Skeletal muscle tissue (tissue), 4 donors: ENCODE data around the gene FHOD3. TPM values are rescaled to one million over a fixed set of nuclear protein-coding genes. Genes with fewer than 3 reads are reported as not detected.

Experiments used
- H3K27ac ChIP-seq: one replicate; pipeline ENCODE4 v1.7.0; 2013; ENCODE audit warnings: mild to moderate bottlenecking, low read depth, low read length, inconsistent platforms
- H3K27me3 ChIP-seq, 3 donors: one replicate each; pipeline ENCODE4 v1.7.0; 2013; ENCODE audit warnings: low read length in 3 of 3; ENCODE audit not compliant: control insufficient read depth in 3 of 3, insufficient read depth in 3 of 3
- H3K36me3 ChIP-seq, 3 donors: one replicate each; pipeline ENCODE4 v1.7.0; 2013; ENCODE audit warnings: low read length in 3 of 3; ENCODE audit not compliant: control insufficient read depth in 3 of 3, insufficient read depth in 3 of 3
- H3K4me1 ChIP-seq, 3 donors: one replicate each; pipeline ENCODE4 v1.7.0; 2013; ENCODE audit warnings: low read length in 3 of 3, mild to moderate bottlenecking in 3 of 3; ENCODE audit not compliant: control insufficient read depth in 3 of 3, insufficient read depth in 3 of 3
- H3K4me3 ChIP-seq, 3 donors: one replicate each; pipeline ENCODE4 v1.7.0; 2013; ENCODE audit warnings: low read length in 3 of 3
- H3K9ac ChIP-seq, 3 donors: one replicate each; pipeline ENCODE4 v1.7.0; 2013; ENCODE audit warnings: low read length in 3 of 3, mild to moderate bottlenecking in 3 of 3, moderate library complexity in 2 of 3, low read depth in 1 of 3
- H3K9me3 ChIP-seq, 3 donors: one replicate each; pipeline ENCODE4 v1.7.0; 2013; ENCODE audit warnings: low read length in 3 of 3; ENCODE audit not compliant: control insufficient read depth in 3 of 3
- total RNA-seq: library from RNA; depleted of rRNA; stranded (reverse); fragments of >200 nt; gene quantifications from one replicate; pipeline ENCODE4 v1.2.3, GENCODE V29; 2014
- donor health status: Osteomylitis.

Gene FHOD3
- total RNA-seq, 1 donor from 2014 or later = 15.7 TPM

GRCh38 chr18:36692921-36693332 lies 395.4 kb downstream of the FHOD3 start:
- H3K27ac ChIP-seq = no peak overlapping the region
- peaks cover 0 to 7% (median 2%) of the 10 kb centered on the region in 3 donors for H3K4me1 ChIP-seq
- no peak overlapping the region for H3K9ac ChIP-seq
- peak overlapping the region in 1 of 3 donors; percentile 25 for H3K4me3 ChIP-seq
- no peaks in the 10 kb centered on the region for H3K27me3 ChIP-seq
- no peaks in the 10 kb centered on the region for H3K9me3 ChIP-seq
- H3K36me3 ChIP-seq = peaks cover 0 to 4% (median 0%) of the 10 kb centered on the region in 3 donors

- Histone ChIP-seq H3K36me3 (peaks cover 0 to 4% (median 0%) of the 10 kb centered on the region in 3 donors), H3K27ac (no peak overlapping the region), H3K4me3 (no peak overlapping the region), H3K9me3 (no peaks in the 10 kb centered on the region), H3K4me1 (peaks cover 3 to 9% (median 5%) of the 10 kb centered on the region in 3 donors), H3K27me3 (no peaks in the 10 kb centered on the region), H3K9ac (no peak overlapping the region)
Observed at GRCh38 chr18:36693931-36694620, 396.6 kb downstream of the FHOD3 start.

GRCh38 chr18:36695806-36696205 lies 398.3 kb downstream of the FHOD3 start:
- Histone ChIP-seq H3K9ac (no peak overlapping the region), H3K4me3 (no peak overlapping the region), H3K36me3 (peaks cover 0 to 4% (median 0%) of the 10 kb centered on the region in 3 donors), H3K27ac (no peak overlapping the region), H3K4me1 (peaks cover 4 to 9% (median 5%) of the 10 kb centered on the region in 3 donors), H3K9me3 (no peaks in the 10 kb centered on the region), H3K27me3 (no peaks in the 10 kb centered on the region)

- Histone ChIP-seq H3K4me1 (peaks cover 8 to 10% (median 9%) of the 10 kb centered on the region in 3 donors), H3K27ac (no peak overlapping the region), H3K27me3 (no peaks in the 10 kb centered on the region), H3K9me3 (no peaks in the 10 kb centered on the region), H3K4me3 (no peak overlapping the region), H3K9ac (no peak overlapping the region), H3K36me3 (peaks cover 0 to 4% (median 2%) of the 10 kb centered on the region in 3 donors)
Observed at GRCh38 chr18:36697905-36698304, 400.4 kb downstream of the FHOD3 start.

- Histone ChIP-seq H3K27me3 (no peaks in the 10 kb centered on the region), H3K9me3 (no peaks in the 10 kb centered on the region), H3K27ac (no peak overlapping the region), H3K36me3 (peaks cover 0 to 10% (median 0%) of the 10 kb centered on the region in 3 donors), H3K4me3 (no peak overlapping the region), H3K4me1 (peaks cover 4 to 10% (median 9%) of the 10 kb centered on the region in 3 donors), H3K9ac (no peak overlapping the region)
Observed at GRCh38 chr18:36700955-36701354, 403.4 kb downstream of the FHOD3 start.

- Histone ChIP-seq H3K4me1 (peaks cover 4 to 10% (median 7%) of the 10 kb centered on the region in 3 donors), H3K36me3 (peaks cover 0 to 12% (median 0%) of the 10 kb centered on the region in 3 donors), H3K27me3 (no peaks in the 10 kb centered on the region), H3K9ac (no peak overlapping the region), H3K9me3 (no peaks in the 10 kb centered on the region), H3K27ac (no peak overlapping the region), H3K4me3 (no peak overlapping the region)
Observed at GRCh38 chr18:36702401-36703013, 405.0 kb downstream of the FHOD3 start.

- peaks cover 0 to 8% (median 7%) of the 10 kb centered on the region in 3 donors for H3K4me1 ChIP-seq
- no peak overlapping the region for H3K27ac ChIP-seq
- no peak overlapping the region for H3K4me3 ChIP-seq
- H3K9ac ChIP-seq = no peak overlapping the region
- H3K36me3 ChIP-seq = peaks cover 0 to 12% (median 2%) of the 10 kb centered on the region in 3 donors
- no peaks in the 10 kb centered on the region for H3K27me3 ChIP-seq
- H3K9me3 ChIP-seq = no peaks in the 10 kb centered on the region
Observed at GRCh38 chr18:36704156-36704555, 406.6 kb downstream of the FHOD3 start.

- Histone ChIP-seq H3K9me3 (no peaks in the 10 kb centered on the region), H3K4me3 (no peak overlapping the region), H3K27ac (no peak overlapping the region), H3K4me1 (peaks cover 0 to 8% (median 5%) of the 10 kb centered on the region in 3 donors), H3K9ac (no peak overlapping the region), H3K36me3 (peaks cover 0 to 12% (median 6%) of the 10 kb centered on the region in 3 donors), H3K27me3 (no peaks in the 10 kb centered on the region)
Observed at GRCh38 chr18:36706134-36706881, 408.8 kb downstream of the FHOD3 start.

- H3K9me3 ChIP-seq = no peaks in the 10 kb centered on the region
- peaks cover 0 to 10% (median 6%) of the 10 kb centered on the region in 3 donors for H3K36me3 ChIP-seq
- peak overlapping the region; percentile 13 for H3K27ac ChIP-seq
- H3K27me3 ChIP-seq = no peaks in the 10 kb centered on the region
- H3K4me3 ChIP-seq = no peak overlapping the region
- H3K4me1 ChIP-seq = peaks cover 0 to 4% (median 0%) of the 10 kb centered on the region in 3 donors
- no peak overlapping the region for H3K9ac ChIP-seq
Observed at GRCh38 chr18:36708366-36708765, 410.9 kb downstream of the FHOD3 start.
